H9 (cell line): ENCODE results near the gene TLN1. TPM values are rescaled to one million over a fixed set of nuclear protein-coding genes. Genes with fewer than 3 reads are reported as not detected.

ENCODE experiments used
- DNase-seq: peaks from one replicate; pipeline ENCODE4 v3.0.0-alpha.2; 2017
- H2AFZ ChIP-seq: one replicate; pipeline ENCODE4 v1.6.1; 2013; ENCODE audit warnings: mild to moderate bottlenecking, low read length, control low read depth, moderate library complexity
- H2AK5ac ChIP-seq: 2 replicates; pipeline ENCODE4 v1.6.1; 2013; ENCODE audit warnings: low read length, control low read depth, mixed read lengths; ENCODE audit not compliant: insufficient read length
- H2BK120ac ChIP-seq: one replicate; pipeline ENCODE4 v1.6.1; 2013; ENCODE audit warnings: low read depth, mild to moderate bottlenecking, low read length, control low read depth, inconsistent platforms; ENCODE audit not compliant: poor library complexity, severe bottlenecking
- H2BK12ac ChIP-seq: 2 replicates; pipeline ENCODE4 v1.6.1; 2013; ENCODE audit warnings: low read length, control low read depth, mixed read lengths, low read depth; ENCODE audit not compliant: insufficient read length
- H2BK15ac ChIP-seq: 2 replicates; pipeline ENCODE4 v1.6.1; 2013; ENCODE audit warnings: low read depth, low read length, control low read depth
- H2BK20ac ChIP-seq: one replicate; pipeline ENCODE4 v1.6.1; 2013; ENCODE audit warnings: low read depth, mild to moderate bottlenecking, low read length, control low read depth, inconsistent platforms; ENCODE audit not compliant: poor library complexity, severe bottlenecking
- H2BK5ac ChIP-seq: 2 replicates; pipeline ENCODE4 v1.6.1; 2013; ENCODE audit warnings: low read length, control low read depth, mixed read lengths; ENCODE audit not compliant: insufficient read length
- H3K14ac ChIP-seq: 2 replicates; pipeline ENCODE4 v1.6.1; 2013; ENCODE audit warnings: low read length, control low read depth; ENCODE audit not compliant: insufficient read depth
- H3K18ac ChIP-seq: 2 replicates; pipeline ENCODE4 v1.6.1; 2013; ENCODE audit warnings: low read depth, mild to moderate bottlenecking, mixed read lengths, low read length, control low read depth; ENCODE audit not compliant: insufficient read length
- H3K23ac ChIP-seq: 2 replicates; pipeline ENCODE4 v1.6.1; 2013; ENCODE audit warnings: low read length, control low read depth, mixed read lengths, low read depth; ENCODE audit not compliant: insufficient read length
- H3K23me2 ChIP-seq: 2 replicates; pipeline ENCODE4 v1.6.1; 2013; ENCODE audit warnings: low read depth, mild to moderate bottlenecking, mixed read lengths, low read length, control low read depth; ENCODE audit not compliant: insufficient read length, poor library complexity, severe bottlenecking
- H3K27ac ChIP-seq: 2 replicates; pipeline ENCODE4 v1.5.1; 2013; ENCODE audit warnings: low read length, control low read depth, mixed read lengths, low read depth; ENCODE audit not compliant: insufficient read length
- H3K27me3 ChIP-seq: 2 replicates; pipeline ENCODE4 v1.6.1; 2013; ENCODE audit warnings: low read length, control low read depth, inconsistent platforms; ENCODE audit not compliant: insufficient read depth
- H3K4ac ChIP-seq: 2 replicates; pipeline ENCODE4 v1.6.1; 2013; ENCODE audit warnings: low read depth, mild to moderate bottlenecking, control low read depth, inconsistent platforms, low read length, moderate library complexity
- H3K4me1 ChIP-seq: 2 replicates; pipeline ENCODE4 v1.6.1; 2013; ENCODE audit warnings: low read length, control low read depth, inconsistent platforms; ENCODE audit not compliant: insufficient read depth
- H3K4me2 ChIP-seq: 2 replicates; pipeline ENCODE4 v1.6.1; 2013; ENCODE audit warnings: low read length, control low read depth, mixed read lengths; ENCODE audit not compliant: insufficient read length, insufficient read depth
- H3K56ac ChIP-seq: 2 replicates; pipeline ENCODE4 v1.6.1; 2013; ENCODE audit warnings: low read depth, mild to moderate bottlenecking, mixed read lengths, low read length, control low read depth; ENCODE audit not compliant: insufficient read length
- H3K79me1 ChIP-seq: 2 replicates; pipeline ENCODE4 v1.6.1; 2013; ENCODE audit warnings: low read depth, mild to moderate bottlenecking, moderate library complexity, low read length, control low read depth, inconsistent platforms; ENCODE audit not compliant: insufficient read depth, poor library complexity, severe bottlenecking
- H3K79me2 ChIP-seq: 2 replicates; pipeline ENCODE4 v1.6.1; 2013; ENCODE audit warnings: low read length, control low read depth, inconsistent platforms; ENCODE audit not compliant: insufficient read depth
- H3K9ac ChIP-seq: 2 replicates; pipeline ENCODE4 v1.6.1; 2013; ENCODE audit warnings: low read length, control low read depth, mixed read lengths; ENCODE audit not compliant: insufficient read length; ENCODE audit errors: extremely low read depth
- H3K9me3 ChIP-seq: one replicate; pipeline ENCODE4 v1.6.1; 2013; ENCODE audit warnings: low read depth, low read length, inconsistent platforms; ENCODE audit not compliant: control insufficient read depth
- H3T11ph ChIP-seq: one replicate; pipeline ENCODE4 v1.6.1; 2013; ENCODE audit warnings: mild to moderate bottlenecking, low read length, control low read depth, inconsistent platforms
- H4K20me1 ChIP-seq: one replicate; pipeline ENCODE4 v1.6.1; 2013; ENCODE audit not compliant: control insufficient read depth, insufficient read length, insufficient read depth
- H4K5ac ChIP-seq: 2 replicates; pipeline ENCODE4 v1.6.1; 2013; ENCODE audit warnings: low read depth, mild to moderate bottlenecking, mixed read lengths, low read length, control low read depth; ENCODE audit not compliant: insufficient read length
- H4K8ac ChIP-seq: replicated peaks from 2 replicates; pipeline ENCODE4 v1.6.1; 2013; ENCODE audit warnings: low read length, control low read depth, mixed read lengths, low read depth; ENCODE audit not compliant: insufficient read length
- H4K91ac ChIP-seq: 2 replicates; pipeline ENCODE4 v1.6.1; 2013; ENCODE audit warnings: low read depth, mild to moderate bottlenecking, moderate library complexity, mixed read lengths, low read length, control low read depth; ENCODE audit not compliant: insufficient read length
- H3K27ac Mint-ChIP-seq, 3 experiments: 2 replicates in 2 of 3; 3 replicates in 1 of 3; pipeline ENCODE4 v1.8.0; 2020 to 2021; ENCODE audit warnings: mixed read lengths in 3 of 3, mild to moderate bottlenecking in 1 of 3, moderate library complexity in 1 of 3
- H3K27me3 Mint-ChIP-seq: 2 replicates; pipeline ENCODE4 v1.8.0; 2021; ENCODE audit warnings: low read depth, mild to moderate bottlenecking, moderate library complexity, mixed read lengths
- H3K36me3 Mint-ChIP-seq, 3 experiments: 2 replicates in 2 of 3; 3 replicates in 1 of 3; pipeline ENCODE4 v1.8.0; 2020 to 2021; ENCODE audit warnings: low read depth in 3 of 3, mixed read lengths in 3 of 3; ENCODE audit not compliant: insufficient read depth in 1 of 3
- H3K4me1 Mint-ChIP-seq, 2 experiments: 2 replicates each; pipeline ENCODE4 v1.8.0; 2020; ENCODE audit warnings: mixed read lengths in 2 of 2
- H3K4me3 Mint-ChIP-seq, 2 experiments: 2 replicates in 1 of 2; 3 replicates in 1 of 2; pipeline ENCODE4 v1.8.0; 2020 to 2021; ENCODE audit warnings: mild to moderate bottlenecking in 2 of 2, mixed read lengths in 2 of 2, moderate library complexity in 1 of 2
- H3K9me3 Mint-ChIP-seq, 2 experiments: 2 replicates in 1 of 2; 3 replicates in 1 of 2; pipeline ENCODE4 v1.8.0; 2020; ENCODE audit warnings: mild to moderate bottlenecking in 2 of 2, mixed read lengths in 2 of 2, moderate library complexity in 1 of 2
- CTCF ChIP-seq: fragments of 200-600 bp; sonication (generic); conservative IDR thresholded peaks from 3 replicates; pipeline ENCODE4 v1.8.0; 2021; ENCODE audit warnings: antibody characterized with exemption, mild to moderate bottlenecking
- WGBS: extraction: QIAGEN DNeasy Blood & Tissue Kit; methylation state at CpG from one replicate; pipeline ENCODE4 v1.1.7; 2013; ENCODE audit warnings: missing lambda C conversion rate, low lambda C conversion rate, mixed read lengths; ENCODE audit not compliant: insufficient read length; ENCODE audit errors: extremely low coverage; 5-methylcytosine and 5-hydroxymethylcytosine counted together
- total RNA-seq: library from RNA; stranded (reverse); gene quantifications from 2 replicates; pipeline ENCODE4 v1.2.1, GENCODE V29; 2021

TLN1 gene
- total RNA-seq, 1 experiment from 2014 or later: 102 TPM

GRCh38 chr9:35675732-35676392, 56.1 kb downstream of the TLN1 start:
- peak; percentile 93 for DNase-seq

More at GRCh38 chr9:35675732-35676392, 56.1 kb downstream of the TLN1 start:
- Histone ChIP-seq H3K18ac (peak overlapping the region; percentile 86), H3K27ac (no peak overlapping the region), H2AFZ (no peak overlapping the region), H3K9me3 (no peaks in the 10 kb centered on the region), H2BK12ac (no peak overlapping the region), H3K79me1 (no peaks in the 10 kb centered on the region), H3K27me3 (peaks cover 3% of the 10 kb centered on the region; the same call in 1 of the 2 replicates), H3K14ac (peak overlapping the region; percentile 84), H3K79me2 (no peaks in the 10 kb centered on the region), H2BK15ac (no peak overlapping the region), H4K5ac (no peak overlapping the region), H4K20me1 (no peaks in the 10 kb centered on the region), H3T11ph (no peak overlapping the region), H2AK5ac (no peak overlapping the region), H2BK20ac (no peak overlapping the region), H3K4ac (no peak overlapping the region; the same call in 1 of the 2 replicates), H3K4me2 (peak overlapping the region; percentile 58), H2BK120ac (no peak overlapping the region), H3K9ac (peak overlapping the region; percentile 25), H3K23me2 (no peaks in the 10 kb centered on the region), H2BK5ac (no peak overlapping the region), H3K56ac (no peak overlapping the region), H3K23ac (no peak overlapping the region), H4K8ac (no peak overlapping the region), H4K91ac (no peak overlapping the region), H3K4me1 (no peaks in the 10 kb centered on the region; the same call in 1 of the 2 replicates)
- Mint-ChIP-seq H3K4me1 (peaks cover 10 to 26% of the 10 kb centered on the region in 2 experiments), H3K9me3 (no peaks in the 10 kb centered on the region), H3K27me3 (peaks cover 35% of the 10 kb centered on the region), H3K27ac (no peak overlapping the region), H3K4me3 (peak overlapping the region; percentile 70 to 82), H3K36me3 (no peaks in the 10 kb centered on the region; a peak in 1 of 7 replicates)
- no CpG with 5 or more reads among the region's 51 CpGs for WGBS
- TF ChIP-seq CTCF: peak; percentile 21; the same call in 2 of the 3 replicates
